Stromal cell of bone marrow (primary cell): Measurements from ENCODE around the gene S100A3.
"Not testable (repeated sequence)": the region's sequence is repeated elsewhere in the genome, so short reads cannot be mapped to it uniquely, and the experiment has no call there.

Experiments used
- DNase-seq: peaks from one replicate; pipeline ENCODE4 v3.0.0-alpha.2; 2012; ENCODE audit warnings: low read depth

The S100A3 gene

DNA sequence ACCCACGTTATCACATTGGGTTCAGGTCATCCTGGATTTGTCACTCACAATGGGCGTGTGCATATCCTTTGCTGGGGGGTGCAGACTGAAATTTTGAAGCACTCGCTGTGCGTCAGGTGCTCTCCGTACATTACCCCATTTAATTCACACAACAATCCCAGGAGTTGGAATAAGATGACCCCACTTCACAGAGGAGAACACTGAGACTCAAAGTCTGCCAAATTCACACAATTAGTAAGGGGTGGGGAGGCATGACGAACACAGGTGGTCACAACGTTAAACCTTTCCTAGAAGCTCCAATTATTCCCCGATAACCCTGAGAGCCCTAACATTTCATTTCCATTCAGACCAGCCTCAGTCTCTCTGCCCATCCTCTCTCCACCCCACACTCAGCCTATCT lies 20.4 kb upstream of the S100A3 start:
- no peak for DNase-seq

DNA sequence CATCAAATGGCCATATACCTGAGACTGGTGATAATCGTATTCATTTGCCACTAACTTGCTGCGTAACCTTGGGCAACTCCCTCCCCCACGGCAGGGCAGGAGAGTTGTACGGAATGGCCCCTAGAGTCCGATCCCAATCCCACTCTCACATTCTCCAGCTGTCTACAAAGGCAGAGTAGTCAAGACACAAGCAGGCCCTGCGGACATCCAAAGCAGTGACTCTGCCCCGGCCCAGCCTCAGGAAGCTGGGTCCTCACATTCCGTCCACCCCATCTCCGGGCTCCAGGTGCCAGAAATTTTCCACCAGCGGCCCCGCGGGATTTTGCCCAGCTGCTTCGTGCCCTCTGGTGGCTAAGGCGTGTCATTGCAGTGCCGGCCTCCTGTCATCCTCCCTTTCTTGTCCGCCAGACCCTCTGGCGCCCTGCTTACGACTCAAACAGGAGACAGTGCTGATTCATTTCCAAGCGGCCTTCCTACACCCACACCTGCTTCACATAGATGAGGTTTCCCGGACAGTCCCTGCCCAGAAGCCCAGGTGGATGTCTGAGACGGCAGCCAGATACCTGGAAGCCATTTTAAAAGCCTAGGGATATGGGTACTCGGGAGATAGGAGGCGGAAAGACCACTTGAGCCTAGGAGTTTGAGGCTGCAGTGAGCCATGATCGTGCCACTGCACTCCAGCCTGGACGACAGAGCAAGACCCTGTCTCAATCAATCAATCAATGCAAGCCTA lies 19.5 kb upstream of the S100A3 start:
- peak; percentile 60 for DNase-seq

DNA sequence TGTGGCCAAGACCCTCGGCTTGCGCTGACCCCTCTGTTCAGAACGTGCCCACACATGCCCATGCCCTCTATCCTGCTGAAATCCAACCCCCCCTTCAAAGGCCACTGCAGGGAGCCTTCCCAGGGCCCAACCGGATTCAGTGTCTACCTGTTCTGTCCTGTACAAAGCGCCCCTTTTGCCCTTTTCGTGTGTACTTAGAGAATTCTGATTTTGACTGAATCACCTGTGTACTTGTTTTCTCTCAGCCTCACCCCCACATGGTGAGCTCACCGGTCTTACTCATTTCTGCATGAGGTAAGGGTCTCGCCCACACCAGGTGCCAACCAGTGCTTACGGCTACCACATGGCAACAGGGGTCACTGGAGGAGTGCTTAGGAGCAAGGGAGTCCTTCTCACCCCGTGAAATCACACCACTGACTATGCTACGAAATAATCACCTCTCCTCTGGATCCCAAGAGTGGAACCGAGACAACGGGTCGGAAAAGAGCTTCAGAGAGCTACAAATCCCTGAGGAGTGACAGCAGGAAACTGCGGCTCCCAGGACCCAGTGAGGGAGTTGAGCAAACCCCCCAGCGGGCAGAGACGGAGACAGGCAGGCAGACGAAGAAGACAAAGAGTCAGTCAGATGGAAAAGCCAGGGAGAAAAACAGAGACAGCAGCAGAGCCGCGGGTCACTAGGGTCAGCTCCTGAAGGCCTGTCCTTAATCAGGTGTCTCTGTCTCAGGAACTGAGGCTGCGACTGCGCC lies 18.7 kb upstream of the S100A3 start:
- DNase-seq: no peak

DNA sequence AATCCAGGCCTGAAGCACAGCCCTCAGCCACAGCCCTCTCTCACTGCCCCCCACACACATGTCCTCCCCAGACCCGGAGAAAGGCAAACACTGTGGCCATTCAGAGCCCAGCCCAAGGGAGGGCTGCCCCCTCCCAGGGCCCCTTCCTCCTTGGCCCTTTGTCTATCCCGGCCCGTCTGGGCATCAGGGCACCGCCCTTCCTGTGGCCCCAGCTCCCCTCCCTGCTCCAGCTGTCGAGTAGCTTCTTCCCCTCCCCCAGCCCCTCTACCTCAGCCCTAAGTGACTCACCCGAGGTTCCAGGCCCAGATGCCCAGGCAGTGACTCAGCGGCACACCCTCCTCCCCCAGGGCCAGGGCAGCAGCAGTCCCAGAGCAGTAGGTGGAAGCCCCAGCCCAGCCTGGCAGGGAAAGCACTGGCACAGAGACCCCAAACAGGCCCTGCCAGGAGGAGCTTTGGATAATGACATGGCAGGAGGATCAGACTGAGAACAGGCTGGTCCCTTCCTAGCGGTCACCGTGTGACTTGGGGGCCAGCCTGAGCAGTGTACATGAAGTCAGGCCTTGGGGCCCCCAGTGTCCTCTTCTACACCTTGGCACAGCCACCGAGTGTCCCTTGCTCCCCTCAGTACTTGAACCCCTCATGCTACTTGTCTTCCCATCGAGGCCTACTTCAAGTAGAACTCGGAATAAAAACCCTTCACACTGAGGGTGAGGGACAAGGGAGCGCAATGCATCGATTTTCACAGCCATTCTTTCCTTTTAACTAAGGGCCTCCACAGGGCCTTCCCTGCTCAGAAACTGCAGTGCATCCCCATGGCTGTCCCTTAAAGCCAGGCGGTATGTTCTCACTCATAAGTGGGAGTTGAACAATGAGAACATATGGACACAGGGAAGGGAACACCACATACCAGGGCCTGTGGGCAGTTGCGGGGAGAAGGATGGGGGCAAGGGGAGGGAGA lies 17.6 kb upstream of the S100A3 start:
- DNase-seq: peak; percentile 94

DNA sequence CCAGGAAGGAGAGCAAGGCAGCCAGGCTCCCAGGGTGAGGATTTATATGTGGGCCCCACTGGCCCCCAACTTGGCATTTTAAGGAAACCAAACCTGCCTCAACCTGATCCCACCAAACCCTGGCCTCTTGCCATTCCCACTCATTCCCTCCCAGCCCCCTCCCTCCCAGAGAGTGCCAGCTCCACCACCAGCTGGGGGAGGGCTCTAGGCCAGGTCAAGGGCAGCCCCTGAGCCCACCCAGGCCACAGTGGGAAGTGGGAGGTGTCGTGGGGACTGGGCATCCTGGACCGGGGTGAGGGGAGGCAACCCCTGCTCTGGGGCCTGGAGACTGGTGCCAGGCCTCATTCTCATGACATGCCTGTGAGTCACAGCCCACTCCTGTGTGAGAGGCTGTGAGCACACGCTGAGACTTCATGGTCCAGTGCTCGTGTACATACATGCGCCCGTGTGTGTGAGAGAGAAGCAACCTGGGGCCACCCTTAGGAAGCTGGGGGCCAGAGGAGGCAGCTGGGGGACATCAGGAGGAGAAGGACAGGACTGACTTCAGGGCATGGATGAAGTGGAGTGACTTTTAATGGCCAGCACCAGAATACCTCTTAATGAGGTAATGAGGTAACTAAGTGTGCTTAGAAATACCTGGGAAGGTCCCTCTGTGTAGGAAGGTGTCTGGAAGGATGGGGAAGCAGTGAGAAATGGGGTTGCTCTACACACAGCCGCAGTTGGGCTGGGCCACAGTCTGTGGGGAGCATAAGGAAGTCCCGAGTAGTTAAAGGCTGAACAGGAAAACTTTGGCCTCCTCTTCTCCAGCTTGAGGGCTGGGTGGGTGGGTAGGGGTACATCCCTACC lies 16.7 kb upstream of the S100A3 start, which contains the start of gene S100A2:
Gene S100A2 (minus strand): TSS at position 316 of the 846 bp plus-strand sequence. CDS start 1,967 bp downstream, outside the sequence.
- DNase-seq: peak; percentile 90

DNA sequence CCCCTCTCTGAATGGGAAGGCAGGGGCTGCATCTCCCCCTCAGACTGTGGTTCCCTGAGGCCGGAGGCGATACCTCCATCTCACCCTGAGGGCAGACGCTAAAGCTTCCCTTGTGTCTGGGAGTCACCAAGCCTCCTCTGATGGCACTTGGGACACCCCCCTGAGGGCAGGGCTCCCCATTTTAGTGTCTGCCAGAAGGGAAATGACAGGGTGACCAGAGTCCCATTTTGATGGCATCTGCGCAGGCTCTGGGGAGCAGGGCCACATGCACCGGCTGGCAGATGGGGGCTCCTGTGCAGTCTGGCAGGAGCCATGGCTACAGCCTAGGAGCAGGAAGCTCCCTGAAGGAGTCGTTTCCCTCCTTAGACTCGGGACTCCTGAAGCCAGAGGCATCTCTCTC lies 14.9 kb upstream of the S100A3 start:
- DNase-seq: no peak

DNA sequence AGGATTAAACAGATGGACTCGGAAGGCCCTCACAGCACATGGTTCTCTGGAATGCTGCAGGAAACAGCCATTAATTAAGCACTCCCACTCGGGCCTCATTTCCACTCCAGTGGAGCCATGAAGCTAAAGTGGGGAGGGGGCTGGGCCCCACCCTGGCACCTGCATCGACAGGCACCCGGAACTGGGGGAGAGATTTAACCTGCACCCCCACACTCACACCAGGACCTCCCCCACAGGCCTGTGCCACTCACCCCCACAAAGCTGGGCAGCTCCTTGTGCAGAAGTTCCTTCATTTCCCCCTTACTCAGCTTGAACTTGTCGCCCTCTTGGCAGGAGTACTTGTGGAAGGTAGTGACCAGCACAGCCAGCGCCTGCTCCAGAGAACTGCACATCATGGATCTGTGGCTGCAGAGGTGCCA lies 14.4 kb upstream of the S100A3 start:
- no peak for DNase-seq

DNA sequence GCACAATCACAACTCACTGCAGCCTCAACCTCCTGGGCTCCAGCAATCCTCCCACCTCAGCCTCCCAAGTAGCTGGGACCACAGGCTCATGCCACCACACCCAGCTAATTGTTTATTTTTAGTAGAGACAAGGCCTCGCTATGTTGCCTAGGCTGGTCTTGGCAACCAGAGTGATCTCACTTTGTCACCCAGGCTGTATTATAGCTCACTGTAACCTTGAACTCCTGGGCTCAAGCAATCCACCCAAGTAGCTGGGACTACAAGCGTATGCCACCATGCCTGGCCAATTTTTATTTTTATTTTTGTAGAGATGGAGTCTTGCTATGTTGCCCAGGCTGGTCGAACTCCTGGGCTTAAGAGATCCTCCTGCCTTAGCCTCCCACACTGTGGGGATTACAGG lies 13.0 kb upstream of the S100A3 start:
- not testable (repeated sequence) for DNase-seq

DNA sequence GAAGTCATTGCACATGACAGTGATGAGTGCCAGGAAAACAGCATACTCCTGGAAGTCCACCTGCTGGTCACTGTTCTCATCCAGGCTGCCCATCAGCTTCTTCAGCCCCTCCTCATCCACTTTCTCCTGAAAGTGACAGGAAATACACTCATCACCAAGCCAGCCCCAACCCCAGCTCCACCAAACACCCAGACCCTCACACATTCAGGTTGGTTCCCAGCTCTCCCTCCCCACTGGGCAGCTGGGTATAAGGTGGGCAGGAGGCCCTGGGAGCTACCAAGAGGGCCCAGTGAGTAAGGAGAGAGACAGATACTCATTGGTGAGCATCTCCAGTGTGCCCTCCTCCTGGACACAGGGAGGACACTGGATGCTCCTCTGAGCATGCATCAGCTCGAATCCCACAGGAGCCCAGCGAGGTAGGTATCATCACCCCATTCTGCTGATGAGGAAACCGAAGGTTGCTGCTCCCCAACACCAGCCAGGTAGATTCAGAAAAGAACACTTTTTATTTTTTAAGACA lies 12.5 kb upstream of the S100A3 start:
- no peak for DNase-seq

DNA sequence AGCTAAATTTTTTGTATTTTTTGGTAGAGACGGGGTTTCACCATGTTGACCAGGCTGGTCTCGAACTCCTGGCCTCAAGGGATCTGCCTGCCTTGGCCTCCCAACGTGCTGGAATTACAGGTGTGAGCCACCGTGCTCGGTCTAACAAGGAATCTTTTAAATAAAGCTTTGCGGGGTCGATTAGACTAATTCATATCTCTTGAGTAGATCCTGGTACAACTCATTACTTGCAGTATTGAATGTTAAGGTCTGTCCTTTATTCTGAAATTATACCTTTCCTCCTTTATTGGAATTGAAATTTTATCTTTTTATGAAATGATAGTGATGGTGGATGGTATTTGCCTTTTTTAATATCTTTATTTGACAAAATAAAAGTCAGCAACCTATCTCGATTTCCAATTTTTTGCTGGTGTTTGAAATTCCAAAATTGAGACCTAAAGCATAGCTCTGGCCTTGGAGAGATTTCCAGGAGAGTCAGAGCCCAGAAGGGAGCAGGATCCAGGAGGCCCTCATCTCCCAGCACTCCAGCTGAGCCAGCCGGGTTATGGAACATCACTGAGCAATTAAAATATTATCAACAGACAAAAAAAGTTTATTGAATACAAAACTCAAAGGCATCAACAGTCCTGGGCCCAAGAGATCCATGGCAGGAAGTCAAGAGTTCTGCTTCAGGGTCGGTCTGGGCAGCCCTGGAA lies 11.9 kb upstream of the S100A3 start:
- no peak for DNase-seq

DNA sequence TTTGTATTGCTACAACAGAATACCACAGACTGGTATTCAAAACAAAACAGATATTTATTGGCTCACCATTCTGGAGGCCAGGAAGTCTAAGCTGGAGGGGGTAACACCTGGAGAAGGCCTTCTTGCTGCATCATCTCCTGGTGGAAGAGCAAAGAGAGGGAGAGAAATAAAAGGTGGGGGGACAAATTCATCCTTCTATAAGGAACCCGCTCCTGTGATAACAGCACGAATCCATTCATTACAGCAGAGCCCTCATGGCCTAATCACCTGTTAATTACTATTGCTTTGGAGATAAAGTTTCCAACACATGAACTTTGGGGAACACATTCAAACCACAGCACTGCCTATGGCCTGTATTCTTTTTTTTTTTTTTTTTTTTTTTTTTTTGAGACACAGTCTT lies 11.2 kb upstream of the S100A3 start:
- DNase-seq: no peak

DNA sequence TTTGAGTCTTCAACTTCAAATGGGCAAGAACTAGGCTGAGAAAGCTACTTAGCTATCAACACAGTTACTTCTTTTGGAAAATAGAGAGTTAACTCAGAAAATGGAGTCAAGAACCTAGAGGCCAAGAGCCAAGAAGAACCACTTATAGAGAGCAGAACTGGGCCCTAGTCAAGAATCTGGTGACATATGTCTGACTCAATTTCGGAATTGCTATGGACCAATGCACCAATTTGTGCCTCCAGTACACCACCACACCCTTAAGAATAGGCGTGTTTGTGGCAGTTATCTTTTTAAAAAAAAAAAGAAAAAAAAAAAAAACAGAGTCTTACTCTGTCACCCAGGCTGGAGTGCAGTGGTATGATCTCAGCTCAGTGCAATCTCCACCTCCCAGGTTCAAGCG lies 8.8 kb upstream of the S100A3 start:
- DNase-seq: no peak

DNA sequence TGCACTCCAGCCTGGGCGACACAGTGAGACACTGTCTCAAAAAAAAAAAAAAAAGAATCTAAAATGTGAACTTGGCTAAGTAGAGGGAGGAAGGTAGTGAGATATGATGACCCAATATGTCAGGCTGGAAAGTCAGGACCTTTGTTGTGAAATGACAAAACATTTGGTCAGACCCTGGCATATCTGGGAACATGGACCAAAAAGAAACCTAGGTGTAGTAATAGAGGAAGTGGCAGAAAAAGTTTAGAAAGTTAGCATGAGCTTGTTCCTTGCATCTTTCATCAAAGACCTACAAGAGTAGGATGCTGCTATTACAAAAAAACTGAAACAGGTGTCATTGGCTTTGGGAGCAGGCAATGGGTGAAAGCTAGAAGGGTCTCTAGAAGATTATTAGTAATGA lies 7.3 kb upstream of the S100A3 start:
- no peak for DNase-seq

DNA sequence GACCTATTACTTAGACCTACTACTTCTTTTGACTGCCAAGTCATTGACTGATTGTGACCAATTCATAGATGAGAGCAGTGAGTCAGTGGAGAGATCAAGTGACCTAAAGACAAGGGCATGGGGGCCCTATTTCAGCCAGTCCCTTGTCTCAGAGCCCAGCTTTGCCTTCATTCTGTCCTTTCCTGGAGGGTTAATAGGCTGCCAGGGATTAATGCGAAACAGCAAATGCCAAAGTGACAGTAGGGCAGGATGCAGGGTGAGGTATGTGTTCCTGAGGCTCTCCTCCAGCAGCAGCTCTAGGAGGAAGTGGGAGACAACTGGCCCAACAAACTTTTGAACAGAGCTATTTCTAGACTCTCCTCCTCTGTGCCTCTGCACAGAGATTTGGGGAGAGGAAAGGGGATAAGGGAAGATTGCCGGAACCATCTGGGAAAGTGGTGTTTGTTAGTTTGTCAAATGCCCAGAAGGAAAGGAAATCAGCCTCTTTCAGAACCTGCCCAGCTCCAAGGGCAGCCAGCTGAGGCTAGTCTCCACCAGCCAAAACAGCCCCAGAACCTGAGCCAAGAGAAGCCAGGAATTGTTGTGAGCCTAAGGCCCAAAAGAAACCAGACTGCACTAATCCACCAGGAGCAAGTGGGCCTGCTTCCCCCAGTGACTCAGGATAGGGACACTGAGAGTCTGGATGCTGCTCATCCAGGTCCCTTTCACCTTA lies 4.9 kb upstream of the S100A3 start:
- DNase-seq: no peak

DNA sequence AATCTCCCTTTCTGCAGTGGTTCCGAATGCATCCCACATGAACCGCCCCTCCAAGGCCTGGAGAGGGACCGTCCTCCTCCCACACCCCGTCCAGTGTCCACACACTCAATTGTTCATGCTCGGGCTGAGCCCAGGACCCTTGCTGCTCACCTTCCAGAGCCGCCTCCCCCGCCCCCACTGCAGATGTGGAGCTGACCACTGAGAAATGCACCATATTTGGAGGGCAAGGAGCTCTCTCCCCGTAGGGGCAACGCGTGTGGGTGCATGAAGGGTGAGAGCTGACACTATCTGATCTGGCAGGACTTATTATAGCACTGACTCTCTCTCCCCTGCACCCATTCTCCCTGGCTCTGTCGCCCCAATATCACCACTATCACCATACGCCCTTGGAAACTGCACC lies 4.0 kb upstream of the S100A3 start:
- no peak for DNase-seq

DNA sequence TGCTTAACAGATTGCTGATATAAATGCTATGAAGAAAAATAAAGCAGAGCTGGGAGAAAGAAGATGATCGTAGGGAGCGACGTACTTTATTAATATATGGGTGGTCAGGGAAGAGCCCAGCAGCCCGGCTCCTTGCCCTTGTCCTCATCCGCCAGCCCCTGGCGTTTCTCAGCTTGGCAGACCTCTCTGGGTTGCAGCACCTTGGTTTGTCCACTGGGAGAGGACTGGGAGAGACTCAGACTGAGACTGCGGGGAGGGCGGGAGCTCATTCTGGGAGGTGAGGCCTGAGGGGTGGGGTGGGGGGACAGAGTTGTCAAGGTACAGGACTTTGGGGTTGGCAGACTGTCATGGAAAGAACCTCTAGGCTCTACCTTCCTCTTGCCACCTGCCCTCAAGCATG lies 3.3 kb upstream of the S100A3 start:
- no peak for DNase-seq

DNA sequence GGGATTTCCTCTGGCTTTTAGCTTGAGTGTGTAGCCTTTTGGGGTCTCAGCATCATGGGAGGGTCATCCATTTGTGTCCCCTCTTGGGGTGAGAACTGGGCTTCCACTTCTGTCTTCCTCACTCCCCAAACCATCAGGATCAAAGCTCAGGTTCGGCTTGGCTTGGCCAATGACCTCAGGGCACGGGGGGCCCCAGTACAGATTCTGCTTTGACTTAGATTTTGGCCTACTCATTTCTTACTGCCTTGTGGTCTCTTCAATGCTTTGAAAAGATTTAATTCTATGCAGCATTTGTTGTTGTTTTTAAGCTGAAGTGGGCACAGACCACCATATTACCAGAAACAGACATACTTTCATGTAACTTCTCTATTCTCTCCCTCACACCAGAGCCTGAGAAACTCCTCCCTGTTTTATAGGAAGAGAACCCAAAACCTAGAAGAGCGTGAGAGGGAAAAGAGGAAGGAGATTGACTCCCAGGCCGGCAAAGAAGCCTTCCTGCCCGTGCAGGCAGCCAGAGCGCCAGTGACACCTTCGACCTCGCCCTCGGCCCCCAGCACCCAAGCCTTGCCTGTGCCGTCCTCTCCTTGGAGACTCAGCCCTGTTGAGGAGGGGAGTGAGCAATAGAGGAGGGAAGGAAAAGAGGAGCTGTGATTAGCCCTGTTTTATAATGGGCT lies 1.9 kb upstream of the S100A3 start:
- no peak for DNase-seq

DNA sequence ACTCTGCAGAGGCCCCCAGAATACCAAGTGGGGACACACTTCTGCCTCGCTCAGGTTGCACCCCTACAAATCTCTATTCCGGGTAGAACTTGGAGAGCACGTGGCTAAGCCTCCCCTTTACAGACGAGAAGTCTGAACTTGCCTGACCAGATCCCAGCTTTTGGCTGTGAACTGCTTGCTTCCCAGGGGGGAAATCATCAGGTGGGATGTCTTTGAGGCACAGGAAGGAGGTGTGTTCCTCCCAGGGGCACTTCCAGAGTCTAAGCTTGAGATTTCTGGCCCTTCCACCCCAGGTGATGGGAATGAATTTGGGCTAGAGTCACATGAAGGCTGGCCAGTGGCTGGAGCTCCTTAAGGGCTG lies 1.3 kb upstream of the S100A3 start:
- no peak for DNase-seq

DNA sequence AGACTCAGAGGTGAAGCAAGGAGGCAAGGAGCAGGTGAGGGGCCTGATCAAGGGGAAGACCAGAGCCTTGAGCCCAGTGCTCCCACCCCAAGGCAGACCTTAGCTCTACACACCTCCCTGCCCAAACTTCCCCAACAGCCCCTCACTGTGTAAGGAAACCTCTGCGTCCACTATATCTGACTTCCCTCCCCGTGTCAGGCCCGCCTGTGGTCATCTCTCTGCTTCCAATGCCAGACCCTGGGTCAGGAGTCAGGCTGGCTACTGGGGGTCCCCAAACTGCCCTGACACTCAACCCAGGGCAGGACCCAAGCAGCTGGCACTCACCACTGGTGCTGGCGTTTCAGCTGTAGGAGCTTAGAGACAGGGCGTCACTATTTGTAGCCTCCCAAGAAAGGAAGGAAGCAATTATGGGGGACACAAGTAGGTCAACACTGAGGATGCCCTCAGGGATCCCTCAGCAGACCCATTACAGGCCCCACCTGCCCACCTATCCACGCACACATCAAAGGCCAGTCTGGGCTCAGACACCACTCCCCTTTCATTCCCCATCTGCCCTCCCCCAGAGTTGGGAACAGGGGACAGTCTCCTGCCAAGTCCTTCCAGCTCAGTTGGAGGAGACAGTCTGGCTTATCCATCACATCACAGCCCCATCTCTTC lies 811 bp upstream of the S100A3 start:
- DNase-seq: no peak
